Tibial artery (tissue), 4 donors: Measurements from ENCODE around the gene NANOS2.

Experiments used
- DNase-seq, 2 donors: peaks; one replicate each; pipeline ENCODE4 v3.0.0-alpha.2; 2019
- H3K27ac ChIP-seq, 2 donors: fragments of 200-600 bp; sonication (generic) in 1 of 2; 1 replicate in 1 of 2; 2 replicates in 1 of 2; pipeline ENCODE4 v1.5.1; 2018 to 2019; ENCODE audit warnings: mild to moderate bottlenecking in 1 of 2
- H3K27me3 ChIP-seq, 2 donors: fragments of 200-600 bp; sonication (generic) in 1 of 2; one replicate each; pipeline versions ENCODE4 v1.5.1 to v1.6.0; 2016 to 2019
- H3K36me3 ChIP-seq, 3 donors: fragments of 200-600 bp; sonication (generic) in 2 of 3; one replicate each; pipeline ENCODE4 v1.5.1; 2016 to 2019; ENCODE audit warnings: mild to moderate bottlenecking in 2 of 3
- H3K4me1 ChIP-seq, 4 donors: fragments of 200-600 bp; sonication (generic) in 2 of 4; 1 replicate in 3 of 4; 2 replicates in 1 of 4; pipeline ENCODE4 v1.5.1; 2016 to 2019
- H3K4me3 ChIP-seq, 2 donors: fragments of 200-600 bp; sonication (generic) in 1 of 2; 1 replicate in 1 of 2; 2 replicates in 1 of 2; pipeline ENCODE4 v1.5.1; 2018 to 2019; ENCODE audit warnings: mild to moderate bottlenecking in 2 of 2
- H3K9me3 ChIP-seq, 3 donors: fragments of 200-600 bp; sonication (generic) in 1 of 3; one replicate each; pipeline ENCODE4 v1.5.1; 2016 to 2019
- CTCF ChIP-seq, 2 experiments: fragments of 200-600 bp in 1 of 2; fragments of 450-650 bp in 1 of 2; IDR thresholded peaks; one replicate each; pipeline ENCODE4 v1.5.1; 2017 to 2019; ENCODE audit warnings: antibody characterized with exemption in 2 of 2, mild to moderate bottlenecking in 1 of 2, moderate library complexity in 1 of 2
- intact Hi-C: fragments of 100-400 bp; cut with DNase I; formaldehyde crosslinking; loops from one replicate; pipeline ENCODE4 v1.15.0; 2023; ENCODE audit warnings: low total_unique reads

Gene NANOS2

GRCh38 chr19:45876411-45877197 lies 38.0 kb downstream of the NANOS2 start:
- Histone ChIP-seq H3K27me3 (no peaks in the 10 kb centered on the region), H3K4me1 (peaks cover 0 to 23% (median 9%) of the 10 kb centered on the region in 4 donors), H3K9me3 (no peaks in the 10 kb centered on the region), H3K4me3 (peak overlapping the region; percentile 10 to 47), H3K36me3 (no peaks in the 10 kb centered on the region), H3K27ac (peak overlapping the region; percentile 41 to 58)
- peak in 1 of 2 donors; percentile 25 for DNase-seq
- intact Hi-C loops, result no loop called here
- no peak for TF ChIP-seq CTCF (IDR thresholded peaks at IDR 0.05)

GRCh38 chr19:45876161-45876410 lies 38.5 kb downstream of the NANOS2 start:
- peaks cover 0 to 23% (median 9%) of the 10 kb centered on the region in 4 donors for H3K4me1 ChIP-seq
- intact Hi-C loops, result no loop called here
- no peak for DNase-seq
- H3K4me3 ChIP-seq, result no peak overlapping the region
- H3K27ac ChIP-seq, result peak overlapping the region in 1 of 2 donors; percentile 58
- H3K27me3 ChIP-seq, result no peaks in the 10 kb centered on the region
- no peak for TF ChIP-seq CTCF (IDR thresholded peaks at IDR 0.05)
- no peaks in the 10 kb centered on the region for H3K9me3 ChIP-seq
- H3K36me3 ChIP-seq, result no peaks in the 10 kb centered on the region

- DNase-seq, result no peak
- H3K4me1 ChIP-seq, result peaks cover 0 to 23% (median 9%) of the 10 kb centered on the region in 4 donors
- no peaks in the 10 kb centered on the region for H3K36me3 ChIP-seq
- intact Hi-C loops, result no loop called here
- H3K4me3 ChIP-seq, result no peak overlapping the region
- no peak overlapping the region for H3K27ac ChIP-seq
- no peaks in the 10 kb centered on the region for H3K27me3 ChIP-seq
- no peak for TF ChIP-seq CTCF (IDR thresholded peaks at IDR 0.05)
- no peaks in the 10 kb centered on the region for H3K9me3 ChIP-seq
Measured at GRCh38 chr19:45874620-45874966, 40.0 kb downstream of the NANOS2 start.

- intact Hi-C loops, result no loop called here
- no peak for TF ChIP-seq CTCF (IDR thresholded peaks at IDR 0.05)
- H3K27ac ChIP-seq, result no peak overlapping the region
- peaks cover 0 to 18% (median 9%) of the 10 kb centered on the region in 4 donors for H3K4me1 ChIP-seq
- no peaks in the 10 kb centered on the region for H3K27me3 ChIP-seq
- no peak for DNase-seq
- no peaks in the 10 kb centered on the region for H3K9me3 ChIP-seq
- H3K36me3 ChIP-seq, result no peaks in the 10 kb centered on the region
- H3K4me3 ChIP-seq, result no peak overlapping the region
Measured at GRCh38 chr19:45873219-45873772, 41.3 kb downstream of the NANOS2 start.

- H3K4me1 ChIP-seq, result peaks cover 0 to 10% (median 9%) of the 10 kb centered on the region in 4 donors
- H3K27ac ChIP-seq, result no peak overlapping the region
- DNase-seq, result no peak
- no peaks in the 10 kb centered on the region for H3K9me3 ChIP-seq
- H3K4me3 ChIP-seq, result no peak overlapping the region
- TF ChIP-seq CTCF (IDR thresholded peaks at IDR 0.05), result no peak
- intact Hi-C loops, result no loop called here
- no peaks in the 10 kb centered on the region for H3K36me3 ChIP-seq
- H3K27me3 ChIP-seq, result no peaks in the 10 kb centered on the region
Measured at GRCh38 chr19:45872095-45872919, 42.3 kb downstream of the NANOS2 start.
